CD14-positive monocyte (primary cell): ENCODE data around the gene TOB1. TPM values are rescaled to one million over a fixed set of nuclear protein-coding genes. Genes with fewer than 3 reads are reported as not detected.

Source experiments
- DNase-seq, 3 donors: peaks; one replicate each; pipeline ENCODE4 v3.0.0-alpha.2; 2011 to 2022
- H2AFZ ChIP-seq: 2 replicates; pipeline ENCODE4 v1.6.0; 2012; ENCODE audit warnings: mild to moderate bottlenecking, low read depth, low read length, inconsistent platforms; ENCODE audit not compliant: insufficient read depth, poor library complexity, severe bottlenecking
- H3K27ac ChIP-seq, 2 donors: 1 replicate in 1 of 2; 2 replicates in 1 of 2; pipeline ENCODE4 v1.5.1; 2012 to 2013; ENCODE audit warnings: low read length in 2 of 2, control low read depth in 1 of 2, inconsistent platforms in 1 of 2, low read depth in 1 of 2, mild to moderate bottlenecking in 1 of 2
- H3K27me3 ChIP-seq, 2 donors: one replicate each; pipeline versions ENCODE4 v1.6.0 to v1.6.1; 2011 to 2013; ENCODE audit warnings: low read length in 2 of 2; ENCODE audit not compliant: control insufficient read depth in 2 of 2, insufficient read depth in 2 of 2
- H3K36me3 ChIP-seq, 2 donors: replicated peaks in 1 of 2; 1 replicate in 1 of 2; 2 replicates in 1 of 2; pipeline versions ENCODE4 v1.5.1 to v1.6.1; 2012 to 2013; ENCODE audit warnings: low read length in 2 of 2, control low read depth in 1 of 2, inconsistent platforms in 1 of 2, mild to moderate bottlenecking in 1 of 2; ENCODE audit not compliant: insufficient read depth in 2 of 2, control insufficient read depth in 1 of 2
- H3K4me1 ChIP-seq, 2 donors: 1 replicate in 1 of 2; 2 replicates in 1 of 2; pipeline versions ENCODE4 v1.5.1 to v1.6.1; 2012 to 2013; ENCODE audit warnings: low read length in 2 of 2, control low read depth in 1 of 2, inconsistent platforms in 1 of 2, mild to moderate bottlenecking in 1 of 2, moderate library complexity in 1 of 2; ENCODE audit not compliant: insufficient read depth in 2 of 2, control insufficient read depth in 1 of 2
- H3K4me2 ChIP-seq: replicated peaks from 2 replicates; pipeline ENCODE3; 2012; ENCODE audit warnings: low read length, moderate library complexity, mild to moderate bottlenecking; ENCODE audit not compliant: poor library complexity, severe bottlenecking; ENCODE audit errors: extremely low read depth
- H3K4me3 ChIP-seq, 3 experiments: fragments of 200-600 bp in 1 of 3; sonication (generic) in 1 of 3; replicated peaks in 1 of 3; 1 replicate in 2 of 3; 2 replicates in 1 of 3; pipeline ENCODE4 v1.5.1; 2011 to 2013; ENCODE audit warnings: low read length in 3 of 3, mild to moderate bottlenecking in 3 of 3, control low read depth in 2 of 3, low read depth in 2 of 3, inconsistent platforms in 1 of 3, moderate library complexity in 1 of 3
- H3K79me2 ChIP-seq: 2 replicates; pipeline ENCODE4 v1.6.0; 2012; ENCODE audit warnings: mild to moderate bottlenecking, control low read depth, inconsistent platforms, low read length, moderate library complexity; ENCODE audit not compliant: insufficient read depth
- H3K9ac ChIP-seq: 2 replicates; pipeline ENCODE4 v1.6.0; 2017; ENCODE audit warnings: low read length, mild to moderate bottlenecking; ENCODE audit not compliant: insufficient read depth, poor library complexity, severe bottlenecking
- H3K9me3 ChIP-seq, 2 donors: replicated peaks in 1 of 2; 1 replicate in 1 of 2; 2 replicates in 1 of 2; pipeline versions ENCODE4 v1.5.1 to v1.6.1; 2012 to 2013; ENCODE audit warnings: low read length in 2 of 2, control low read depth in 1 of 2; ENCODE audit not compliant: control insufficient read depth in 1 of 2, insufficient read depth in 1 of 2
- H4K20me1 ChIP-seq: 2 replicates; pipeline ENCODE4 v1.6.0; 2012; ENCODE audit warnings: mild to moderate bottlenecking, low read length, control low read depth, moderate library complexity; ENCODE audit not compliant: insufficient read depth
- H3K27ac Mint-ChIP-seq, 7 donors: one replicate each; pipeline ENCODE4 v1.8.0; 2020; ENCODE audit warnings: mild to moderate bottlenecking in 7 of 7, mixed read lengths in 7 of 7, moderate library complexity in 6 of 7, inconsistent platforms in 2 of 7
- H3K27me3 Mint-ChIP-seq, 3 donors: one replicate each; pipeline ENCODE4 v1.8.0; 2021 to 2022; ENCODE audit warnings: low read depth in 3 of 3, mild to moderate bottlenecking in 3 of 3, mixed read lengths in 3 of 3, moderate library complexity in 3 of 3, inconsistent platforms in 1 of 3
- H3K36me3 Mint-ChIP-seq, 2 donors: one replicate each; pipeline ENCODE4 v1.8.0; 2020; ENCODE audit warnings: mixed read lengths in 2 of 2, inconsistent platforms in 1 of 2, mild to moderate bottlenecking in 1 of 2
- H3K4me1 Mint-ChIP-seq: one replicate; pipeline ENCODE4 v1.8.0; 2020; ENCODE audit warnings: mild to moderate bottlenecking, mixed read lengths
- H3K4me3 Mint-ChIP-seq, 2 donors: one replicate each; pipeline ENCODE4 v1.8.0; 2020; ENCODE audit warnings: mild to moderate bottlenecking in 2 of 2, mixed read lengths in 2 of 2, moderate library complexity in 1 of 2
- H3K9me3 Mint-ChIP-seq, 7 donors: one replicate each; pipeline ENCODE4 v1.8.0; 2020 to 2022; ENCODE audit warnings: mixed read lengths in 7 of 7, mild to moderate bottlenecking in 6 of 7, moderate library complexity in 6 of 7, inconsistent platforms in 2 of 7
- WGBS: methylation state at CpG from one replicate; pipeline ENCODE4 v1.1.5; 2013; ENCODE audit warnings: missing lambda C conversion rate; ENCODE audit not compliant: insufficient coverage; 5-methylcytosine and 5-hydroxymethylcytosine counted together
- intact Hi-C, 2 donors: fragments of 100-400 bp; cut with micrococcal nuclease; formaldehyde crosslinking; loops; one replicate each; pipeline versions ENCODE4 v1.15.0 to v1.15.1; 2023
- polyA plus RNA-seq, 3 donors: library from polyadenylated mRNA; depleted of rRNA in 1 of 3; unstranded in 2 of 3; stranded (reverse) in 1 of 3; fragments of 300-500 nt in 2 of 3; fragments of >200 nt in 1 of 3; fragmentation: Illumina TruSeq in 2 of 3; gene quantifications; 1 replicate in 2 of 3; 2 replicates in 1 of 3; pipeline ENCODE4 v1.2.3, GENCODE V29; 2012 to 2021
- TF ChIP-seq, protein P1 (sequence below): fragments of 200-600 bp; IDR thresholded peaks from one replicate; pipeline ENCODE4 v1.8.0; 2022; ENCODE audit warnings: antibody characterized with exemption, mild to moderate bottlenecking

The TOB1 gene
- polyA plus RNA-seq, 3 donors: 18.5 to 107 (median 41.0) TPM

DNA sequence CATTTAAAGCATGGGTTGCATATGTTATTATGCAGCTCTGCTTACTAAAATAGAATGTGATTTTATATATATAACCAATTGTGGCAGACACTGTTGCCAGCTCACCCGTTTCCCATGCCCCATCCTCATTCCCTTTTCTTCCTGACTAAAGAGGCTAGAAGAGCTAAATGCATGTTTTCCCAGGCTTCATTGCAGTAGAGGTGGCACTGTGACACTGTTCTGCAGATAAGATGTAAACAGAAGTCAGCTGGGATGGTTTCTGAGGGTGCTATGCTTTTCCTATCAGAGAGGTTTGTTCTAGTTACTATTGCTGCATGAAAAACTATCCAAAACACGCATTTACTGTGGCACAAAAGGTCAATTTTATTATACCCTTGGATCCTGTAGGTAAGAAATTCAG is 5.7 kb upstream of the TOB1 start:
- Histone ChIP-seq H3K9me3 (no peaks in the 10 kb centered on the region), H3K9ac (no peak overlapping the region), H3K4me3 (no peak overlapping the region), H3K79me2 (no peaks in the 10 kb centered on the region), H4K20me1 (no peaks in the 10 kb centered on the region), H3K27me3 (no peaks in the 10 kb centered on the region), H2AFZ (no peak overlapping the region), H3K36me3 (no peaks in the 10 kb centered on the region), H3K4me2 (no peak overlapping the region), H3K27ac (no peak overlapping the region), H3K4me1 (peaks cover 34 to 46% of the 10 kb centered on the region in 2 donors)
- Mint-ChIP-seq H3K27me3 (peaks cover 0 to 3% (median 2%) of the 10 kb centered on the region in 3 donors), H3K36me3 (peaks cover 0 to 3% of the 10 kb centered on the region in 2 donors), H3K9me3 (no peaks in the 10 kb centered on the region), H3K4me1 (peaks cover 39% of the 10 kb centered on the region), H3K27ac (no peak overlapping the region), H3K4me3 (no peak overlapping the region)
- intact Hi-C loops: no loop called here
- no CpG with 5 or more reads among the region's 2 CpGs for WGBS
- no peak for DNase-seq
- TF ChIP-seq, protein P1, sequence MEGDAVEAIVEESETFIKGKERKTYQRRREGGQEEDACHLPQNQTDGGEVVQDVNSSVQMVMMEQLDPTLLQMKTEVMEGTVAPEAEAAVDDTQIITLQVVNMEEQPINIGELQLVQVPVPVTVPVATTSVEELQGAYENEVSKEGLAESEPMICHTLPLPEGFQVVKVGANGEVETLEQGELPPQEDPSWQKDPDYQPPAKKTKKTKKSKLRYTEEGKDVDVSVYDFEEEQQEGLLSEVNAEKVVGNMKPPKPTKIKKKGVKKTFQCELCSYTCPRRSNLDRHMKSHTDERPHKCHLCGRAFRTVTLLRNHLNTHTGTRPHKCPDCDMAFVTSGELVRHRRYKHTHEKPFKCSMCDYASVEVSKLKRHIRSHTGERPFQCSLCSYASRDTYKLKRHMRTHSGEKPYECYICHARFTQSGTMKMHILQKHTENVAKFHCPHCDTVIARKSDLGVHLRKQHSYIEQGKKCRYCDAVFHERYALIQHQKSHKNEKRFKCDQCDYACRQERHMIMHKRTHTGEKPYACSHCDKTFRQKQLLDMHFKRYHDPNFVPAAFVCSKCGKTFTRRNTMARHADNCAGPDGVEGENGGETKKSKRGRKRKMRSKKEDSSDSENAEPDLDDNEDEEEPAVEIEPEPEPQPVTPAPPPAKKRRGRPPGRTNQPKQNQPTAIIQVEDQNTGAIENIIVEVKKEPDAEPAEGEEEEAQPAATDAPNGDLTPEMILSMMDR: no peak

DNA sequence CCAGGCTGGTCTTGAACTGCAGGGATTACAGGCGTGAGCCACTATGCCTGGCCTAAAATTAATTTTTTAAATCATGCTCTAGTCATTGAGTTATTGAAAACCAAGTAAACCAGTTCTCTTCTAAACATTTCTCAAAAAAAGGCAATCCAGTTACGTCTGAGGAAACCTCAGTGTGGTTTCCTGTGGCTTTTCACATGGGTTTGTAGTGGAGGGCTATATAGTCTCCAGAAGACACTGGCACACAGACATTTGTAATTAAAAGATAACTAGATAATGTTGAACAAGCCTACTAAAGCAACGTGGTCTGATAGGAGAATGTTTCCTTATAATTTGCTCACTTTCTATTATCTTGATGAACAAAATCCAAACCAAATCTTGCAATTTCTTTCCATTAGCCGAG is 5.2 kb upstream of the TOB1 start:
- Mint-ChIP-seq H3K9me3 (no peaks in the 10 kb centered on the region), H3K4me1 (peaks cover 39% of the 10 kb centered on the region), H3K4me3 (no peak overlapping the region), H3K36me3 (peaks cover 0 to 3% of the 10 kb centered on the region in 2 donors), H3K27me3 (peaks cover 0 to 3% (median 2%) of the 10 kb centered on the region in 3 donors), H3K27ac (peak overlapping the region in 2 of 7 donors; percentile 57 to 63)
- Histone ChIP-seq H3K4me2 (no peak overlapping the region), H3K9me3 (no peaks in the 10 kb centered on the region), H3K27me3 (no peaks in the 10 kb centered on the region), H3K36me3 (no peaks in the 10 kb centered on the region), H3K4me3 (no peak overlapping the region), H3K4me1 (peaks cover 37 to 51% of the 10 kb centered on the region in 2 donors), H3K9ac (no peak overlapping the region), H4K20me1 (no peaks in the 10 kb centered on the region), H2AFZ (peak overlapping the region; percentile 21), H3K27ac (no peak overlapping the region), H3K79me2 (no peaks in the 10 kb centered on the region)
- intact Hi-C loops: no loop called here
- TF ChIP-seq, protein P1: no peak
- no peak for DNase-seq
- no CpG with 5 or more reads among the region's 4 CpGs for WGBS
